Panc1 (cell line): ENCODE results near the gene TBC1D17.

ENCODE experiments used
- CTCF ChIP-seq: fragments of 450-650 bp; IDR thresholded peaks from 2 replicates; pipeline ENCODE4 v1.5.1; 2017; ENCODE audit warnings: mild to moderate bottlenecking
- POLR2AphosphoS5 ChIP-seq: IDR thresholded peaks from 2 replicates; pipeline ENCODE4 v1.6.1; 2012; ENCODE audit warnings: mild to moderate bottlenecking, low read depth, low read length, moderate library complexity
- REST ChIP-seq, 2 experiments: IDR thresholded peaks; 2 replicates each; pipeline ENCODE4 v1.6.1; 2011 to 2012; ENCODE audit warnings: low read depth in 2 of 2, control low read depth in 1 of 2, low read length in 1 of 2, mild to moderate bottlenecking in 1 of 2, moderate library complexity in 1 of 2; ENCODE audit not compliant: insufficient read depth in 1 of 2

GRCh38 chr19:49873834-49874233 lies 3.7 kb upstream of the TBC1D17 start:
- no peak for TF ChIP-seq REST (IDR thresholded peaks at IDR 0.05; ENCODE audit: insufficient read depth in 1 of 2, low read depth in 2 of 2, low read length in 1 of 2)
- TF ChIP-seq CTCF = no peak
- TF ChIP-seq POLR2AphosphoS5 = no peak
